ENCODE data around the gene DNAJC19.

Gene DNAJC19

GRCh38 chr3:180959691-180960090 lies 29.8 kb downstream of the DNAJC19 start:
- no peak for DNase-seq

GRCh38 chr3:180947761-180948390 lies 41.7 kb downstream of the DNAJC19 start:
- no peak for DNase-seq

- no peak for DNase-seq
Observed at GRCh38 chr3:180940826-180941225, 48.7 kb downstream of the DNAJC19 start.

GRCh38 chr3:180934638-180935037 lies 54.9 kb downstream of the DNAJC19 start:
- no peak for DNase-seq

Measured in SW 1271 (cell line).